Caco-2 (cell line): ENCODE measurements around the gene GTSF1L. TPM values are rescaled to one million over a fixed set of nuclear protein-coding genes. Genes with fewer than 3 reads are reported as not detected.

Experiments used
- BruUV-seq: library from RNA; stranded (reverse); fragments of 400-500 nt; replicated peaks from 2 replicates; lab custom pipeline; 2021; lab: Mats Ljungman, UMichigan
- CTCF ChIA-PET: fragments of 300-600 bp; sonication (Branson Sonifier 250); formaldehyde crosslinking; loops from one replicate; lab custom pipeline; 2022; ENCODE audit warnings: antibody characterized with exemption; lab: Charles Lee
- POLR2A ChIA-PET: fragments of 300-600 bp; sonication (Branson Sonifier 250); formaldehyde crosslinking; loops from one replicate; lab custom pipeline; 2022; ENCODE audit warnings: antibody characterized with exemption; lab: Charles Lee
- DNase-seq, 2 experiments: peaks; one replicate each; pipeline versions ENCODE4 v3.0.0 to v3.0.0-alpha.2; 2020 to 2022
- H3K27me3 ChIP-seq: replicated peaks from 2 replicates; pipeline ENCODE4 v1.6.0; 2011; ENCODE audit warnings: low read length; ENCODE audit not compliant: control insufficient read depth, insufficient read depth
- H3K36me3 ChIP-seq: 2 replicates; pipeline ENCODE4 v1.5.1; 2011; ENCODE audit warnings: low read length; ENCODE audit not compliant: control insufficient read depth, insufficient read depth
- H3K4me1 ChIP-seq: fragments of 250-450 bp; sonication (Bioruptor Pico); 2 replicates; pipeline ENCODE4 v1.5.1; 2020; ENCODE audit warnings: mild to moderate bottlenecking
- H3K4me3 ChIP-seq: 2 replicates; pipeline ENCODE4 v1.5.1; 2011; ENCODE audit warnings: low read depth, mild to moderate bottlenecking, control low read depth, low read length
- H3K9me3 ChIP-seq: fragments of 250-450 bp; sonication (Bioruptor Pico); 2 replicates; pipeline ENCODE4 v1.5.1; 2020; ENCODE audit warnings: mild to moderate bottlenecking, moderate library complexity
- H3K27ac Mint-ChIP-seq: one replicate; pipeline ENCODE4 v1.8.0; 2022; ENCODE audit warnings: mixed read lengths; ENCODE audit not compliant: unreplicated experiment
- H3K27me3 Mint-ChIP-seq: one replicate; pipeline ENCODE4 v1.8.0; 2022; ENCODE audit warnings: mixed read lengths; ENCODE audit not compliant: insufficient read depth, unreplicated experiment
- H3K36me3 Mint-ChIP-seq: one replicate; pipeline ENCODE4 v1.8.0; 2022; ENCODE audit warnings: mild to moderate bottlenecking, mixed read lengths; ENCODE audit not compliant: insufficient read depth, unreplicated experiment
- H3K4me1 Mint-ChIP-seq: one replicate; pipeline ENCODE4 v1.8.0; 2022; ENCODE audit warnings: low read depth, mixed read lengths; ENCODE audit not compliant: unreplicated experiment
- H3K4me3 Mint-ChIP-seq: one replicate; pipeline ENCODE4 v1.8.0; 2022; ENCODE audit warnings: mild to moderate bottlenecking, moderate library complexity, mixed read lengths; ENCODE audit not compliant: unreplicated experiment
- H3K9me3 Mint-ChIP-seq: one replicate; pipeline ENCODE4 v1.8.0; 2022; ENCODE audit warnings: mixed read lengths; ENCODE audit not compliant: unreplicated experiment
- CTCF ChIP-seq, 2 experiments: fragments of 200-600 bp in 1 of 2; IDR thresholded peaks; 1 replicate in 1 of 2; 2 replicates in 1 of 2; pipeline versions ENCODE4 v1.5.1 to v1.8.0; 2011 to 2022; ENCODE audit warnings: antibody characterized with exemption in 1 of 2, control low read depth in 1 of 2, inconsistent platforms in 1 of 2, low read depth in 1 of 2, low read length in 1 of 2, mild to moderate bottlenecking in 1 of 2, moderate library complexity in 1 of 2; ENCODE audit not compliant: insufficient read depth in 1 of 2, severe bottlenecking in 1 of 2, unreplicated experiment in 1 of 2
- intact Hi-C: fragments of 100-400 bp; cut with micrococcal nuclease; formaldehyde crosslinking; loops from one replicate; pipeline ENCODE4 v1.10.0; 2022; ENCODE audit not compliant: unreplicated experiment
- total RNA-seq: library from RNA; stranded (reverse); gene quantifications from 2 replicates; pipeline ENCODE4 v1.2.3, GENCODE V29; 2022

The GTSF1L gene
- total RNA-seq, 1 experiment from 2014 or later = not detected

GRCh38 chr20:43681468-43681942 lies 45.3 kb downstream of the GTSF1L start:
- peak; percentile 38 to 55 for TF ChIP-seq CTCF (IDR thresholded peaks at IDR 0.05; ENCODE audit: insufficient read depth in 1 of 2, low read depth in 1 of 2, low read length in 1 of 2, severe bottlenecking in 1 of 2, unreplicated experiment in 1 of 2)
- ChIA-PET CTCF (interaction anchor here (0.6 to 1.8 kb wide), 5 partner anchors 8 to 144 kb away, joined by 3 to 10 read pairs (median 4); no protein-coding TSS in a partner anchor), POLR2A (interaction anchor here (1.1 kb wide), 2 partner anchors 91 to 224 kb away, joined by 4 to 9 read pairs; partner anchors contain the start of genes IFT52 and SRSF6)
- H3K4me3 Mint-ChIP-seq = no peak overlapping the region
- no peaks in the 10 kb centered on the region for H3K27me3 Mint-ChIP-seq
- no peak overlapping the region for H3K27ac Mint-ChIP-seq
- no peaks in the 10 kb centered on the region for H3K9me3 ChIP-seq
- intact Hi-C loops = no loop called here
- H3K9me3 Mint-ChIP-seq = no peaks in the 10 kb centered on the region
- peaks cover 10% of the 10 kb centered on the region for H3K4me1 ChIP-seq
- H3K36me3 ChIP-seq = peaks cover 8% of the 10 kb centered on the region
- H3K4me1 Mint-ChIP-seq = peaks cover 10% of the 10 kb centered on the region
- H3K4me3 ChIP-seq = no peak overlapping the region
- no TSS peak for BruUV-seq
- H3K36me3 Mint-ChIP-seq = peaks cover 89% of the 10 kb centered on the region
- peak in 1 of 2 experiments; percentile 55 for DNase-seq
- H3K27me3 ChIP-seq = no peaks in the 10 kb centered on the region

- H3K27me3 Mint-ChIP-seq = no peaks in the 10 kb centered on the region
- Histone ChIP-seq H3K9me3 (no peaks in the 10 kb centered on the region), H3K27me3 (no peaks in the 10 kb centered on the region), H3K36me3 (peaks cover 8% of the 10 kb centered on the region), H3K4me3 (no peak overlapping the region), H3K4me1 (peaks cover 14% of the 10 kb centered on the region)
- no TSS peak for BruUV-seq
- H3K36me3 Mint-ChIP-seq = peaks cover 89% of the 10 kb centered on the region
- H3K27ac Mint-ChIP-seq = no peak overlapping the region
- POLR2A ChIA-PET = interaction anchor here (1.1 kb wide), 2 partner anchors 90 to 224 kb away, joined by 4 to 9 read pairs; partner anchors contain the start of genes IFT52 and SRSF6
- no peak for DNase-seq
- no peak for TF ChIP-seq CTCF (IDR thresholded peaks at IDR 0.05; ENCODE audit: insufficient read depth in 1 of 2, low read depth in 1 of 2, low read length in 1 of 2, severe bottlenecking in 1 of 2, unreplicated experiment in 1 of 2)
- no peak overlapping the region for H3K4me3 Mint-ChIP-seq
- intact Hi-C loops = no loop called here
- no peaks in the 10 kb centered on the region for H3K9me3 Mint-ChIP-seq
- CTCF ChIA-PET = interaction anchor here (0.6 to 1.8 kb wide), 5 partner anchors 8 to 143 kb away, joined by 3 to 10 read pairs (median 4); no protein-coding TSS in a partner anchor
- H3K4me1 Mint-ChIP-seq = peaks cover 15% of the 10 kb centered on the region
Observed at GRCh38 chr20:43680981-43681380, 45.8 kb downstream of the GTSF1L start.

GRCh38 chr20:43676368-43676767 lies 50.4 kb downstream of the GTSF1L start:
- Mint-ChIP-seq H3K4me1 (peaks cover 17% of the 10 kb centered on the region), H3K27ac (peak overlapping the region; percentile 53), H3K27me3 (no peaks in the 10 kb centered on the region), H3K4me3 (no peak overlapping the region), H3K36me3 (peaks cover 90% of the 10 kb centered on the region), H3K9me3 (no peaks in the 10 kb centered on the region)
- no TSS peak for BruUV-seq
- no peak for TF ChIP-seq CTCF (IDR thresholded peaks at IDR 0.05; ENCODE audit: insufficient read depth in 1 of 2, low read depth in 1 of 2, low read length in 1 of 2, severe bottlenecking in 1 of 2, unreplicated experiment in 1 of 2)
- ChIA-PET CTCF (interaction anchor here (1.3 kb wide), 1 partner anchor 138 kb away, joined by 5 read pairs; no protein-coding TSS in a partner anchor), POLR2A (no interaction called here)
- peaks cover 14% of the 10 kb centered on the region for H3K4me1 ChIP-seq
- DNase-seq = no peak
- intact Hi-C loops = no loop called here
- no peaks in the 10 kb centered on the region for H3K27me3 ChIP-seq
- peaks cover 8% of the 10 kb centered on the region for H3K36me3 ChIP-seq
- no peaks in the 10 kb centered on the region for H3K9me3 ChIP-seq
- no peak overlapping the region for H3K4me3 ChIP-seq

Other genes with a start within 250 kb of the GTSF1L start
- gene L3MBTL1, start 219.3 kb downstream of the GTSF1L start, total RNA-seq = 8.4 and 11.5 TPM in 2 replicates
- gene SGK2, start 168.0 kb downstream of the GTSF1L start, total RNA-seq = 5.2 and 6.6 TPM in 2 replicates
- 56.1 and 70.5 TPM in 2 replicates for gene IFT52, start 136.1 kb downstream of the GTSF1L start, total RNA-seq
- 318 and 345 TPM in 2 replicates for gene MYBL2, start 59.9 kb downstream of the GTSF1L start, total RNA-seq
- not detected in 2 replicates for gene TOX2, start 187.8 kb upstream of the GTSF1L start, total RNA-seq